OCI-LY7 (cell line): ENCODE data around the gene IPO13. TPM values are rescaled to one million over a fixed set of nuclear protein-coding genes. Genes with fewer than 3 reads are reported as not detected.

Experiments
- BruUV-seq: library from RNA; stranded (reverse); fragments of 400-500 nt; replicated peaks from 2 replicates; lab custom pipeline; 2021; lab: Mats Ljungman, UMichigan
- CTCF ChIA-PET: fragments of 300-600 bp; sonication (Branson Sonifier 250); formaldehyde crosslinking; loops from one replicate; lab custom pipeline; 2022; ENCODE audit warnings: antibody characterized with exemption; ENCODE audit not compliant: unreplicated experiment; lab: Charles Lee
- POLR2A ChIA-PET: fragments of 300-600 bp; sonication (Branson Sonifier 250); formaldehyde crosslinking; loops from one replicate; lab custom pipeline; 2022; ENCODE audit warnings: antibody characterized with exemption; lab: Charles Lee
- DNase-seq: peaks from one replicate; pipeline ENCODE4 v3.0.0-alpha.2; 2015; ENCODE audit warnings: low spot score
- H2AFZ ChIP-seq: fragments of 200-600 bp; sonication (generic), shearing (Covaris generic); 2 replicates; pipeline ENCODE4 v1.6.1; 2014; ENCODE audit warnings: mild to moderate bottlenecking, antibody characterized with exemption, low read length, moderate library complexity
- H3K27ac ChIP-seq: fragments of 200-600 bp; sonication (generic); 2 replicates; pipeline ENCODE4 v1.5.1; 2014; ENCODE audit warnings: mixed run types, low read depth, mild to moderate bottlenecking, moderate library complexity, low read length, inconsistent platforms; ENCODE audit not compliant: poor library complexity, severe bottlenecking
- H3K36me3 ChIP-seq: fragments of 200-600 bp; sonication (generic); 2 replicates; pipeline ENCODE4 v1.6.1; 2014; ENCODE audit warnings: mild to moderate bottlenecking, antibody characterized with exemption, low read length, moderate library complexity, mixed read lengths; ENCODE audit not compliant: insufficient read depth
- H3K4me1 ChIP-seq: fragments of 200-600 bp; sonication (generic); 2 replicates; pipeline ENCODE4 v1.5.1; 2014; ENCODE audit warnings: mild to moderate bottlenecking, low read length; ENCODE audit not compliant: insufficient read depth, poor library complexity, severe bottlenecking
- H3K4me2 ChIP-seq: fragments of 200-600 bp; sonication (generic); 2 replicates; pipeline ENCODE4 v1.6.1; 2014; ENCODE audit warnings: mild to moderate bottlenecking, low read length
- H3K4me3 ChIP-seq: fragments of 200-600 bp; sonication (generic); 2 replicates; pipeline ENCODE4 v1.5.1; 2014; ENCODE audit warnings: mild to moderate bottlenecking, low read depth, low read length; ENCODE audit not compliant: poor library complexity, severe bottlenecking
- H3K79me2 ChIP-seq: fragments of 200-600 bp; sonication (generic); 2 replicates; pipeline ENCODE4 v1.6.1; 2016; ENCODE audit warnings: low read depth, mild to moderate bottlenecking, low read length, moderate library complexity, mixed read lengths; ENCODE audit not compliant: insufficient read depth
- H3K9me2 ChIP-seq: fragments of 200-600 bp; sonication (generic); 2 replicates; pipeline ENCODE4 v1.6.1; 2016; ENCODE audit warnings: mild to moderate bottlenecking, low read length, mixed read lengths; ENCODE audit not compliant: insufficient read depth
- H3K9me3 ChIP-seq: fragments of 200-600 bp; sonication (generic); 2 replicates; pipeline ENCODE4 v1.6.1; 2014; ENCODE audit warnings: mild to moderate bottlenecking, mixed run types, low read length, mixed read lengths
- H4K20me1 ChIP-seq: fragments of 200-600 bp; sonication (generic); 2 replicates; pipeline ENCODE4 v1.6.1; 2014; ENCODE audit warnings: mild to moderate bottlenecking, antibody characterized with exemption, low read length, moderate library complexity, mixed read lengths; ENCODE audit not compliant: insufficient read depth
- CTCF ChIP-seq: fragments of 200-600 bp; sonication (generic); conservative IDR thresholded peaks from 2 replicates; pipeline ENCODE4 v1.5.1; 2014; ENCODE audit warnings: mild to moderate bottlenecking, antibody characterized with exemption, low read length, moderate library complexity, mixed read lengths
- EZH2phosphoT487 ChIP-seq: fragments of 200-600 bp; sonication (generic); IDR thresholded peaks from 2 replicates; pipeline ENCODE4 v1.6.1; 2018; ENCODE audit warnings: low read depth, borderline replicate concordance, mild to moderate bottlenecking, mixed run types, antibody characterized with exemption, low read length, moderate library complexity, mixed read lengths
- intact Hi-C: fragments of 100-400 bp; cut with micrococcal nuclease; formaldehyde crosslinking; loops from one replicate; pipeline ENCODE4 v1.10.0; 2022; ENCODE audit not compliant: unreplicated experiment
- total RNA-seq, 2 experiments: library from RNA; depleted of rRNA in 1 of 2; stranded (reverse); fragments of >200 nt in 1 of 2; shearing (Covaris generic) in 1 of 2; gene quantifications; 2 replicates each; pipeline ENCODE4 v1.2.3, GENCODE V29; 2014 to 2022

The IPO13 gene
- total RNA-seq, 2 experiments from 2014 or later = 17.8 to 24.1 TPM

GRCh38 chr1:43975249-43975961 is 28.7 kb downstream of the IPO13 start:
- Histone ChIP-seq H3K9me3 (no peaks in the 10 kb centered on the region), H4K20me1 (0 out of 2 replicates have a peak, but pooled peaks cover 9% of the 10 kb centered on the region), H2AFZ (peak overlapping the region; percentile 69), H3K4me3 (peak overlapping the region; percentile 94), H3K79me2 (peaks cover 6% of the 10 kb centered on the region; the same call in 1 of the 2 replicates), H3K9me2 (no peaks in the 10 kb centered on the region), H3K4me1 (peaks cover 24% of the 10 kb centered on the region), H3K4me2 (peak overlapping the region; percentile 90), H3K27ac (peak overlapping the region; percentile 46), H3K36me3 (peaks cover 56% of the 10 kb centered on the region)
- ChIA-PET CTCF (interaction anchor here (1.1 to 1.4 kb wide), 2 partner anchors 17 to 40 kb away, joined by 3 read pairs; no protein-coding TSS in a partner anchor), POLR2A (interaction anchor here (0.5 to 0.6 kb wide), 3 partner anchors 66 to 360 kb away, joined by 3 to 5 read pairs (median 5); no protein-coding TSS in a partner anchor)
- intact Hi-C loops = loop anchor here (2.0 kb wide), 1 partner anchor 15 kb away; the partner anchor contains the start of gene CCDC24
- TF ChIP-seq CTCF = no peak
- TF ChIP-seq EZH2phosphoT487 = no peak
- DNase-seq = peak; percentile 55
- BruUV-seq = no TSS peak

- intact Hi-C loops = no loop called here
- ChIA-PET POLR2A (no interaction called here), CTCF (interaction anchor here (1.1 to 1.4 kb wide), 2 partner anchors 16 to 41 kb away, joined by 3 read pairs; no protein-coding TSS in a partner anchor)
- Histone ChIP-seq H4K20me1 (0 out of 2 replicates have a peak, but pooled peaks cover 9% of the 10 kb centered on the region), H3K9me3 (no peaks in the 10 kb centered on the region), H3K4me1 (peaks cover 18% of the 10 kb centered on the region), H3K79me2 (no peaks in the 10 kb centered on the region; the same call in 1 of the 2 replicates), H3K36me3 (peaks cover 56% of the 10 kb centered on the region), H3K27ac (peak overlapping the region; percentile 46), H3K9me2 (no peaks in the 10 kb centered on the region), H3K4me2 (peak overlapping the region; percentile 90), H2AFZ (no peak overlapping the region), H3K4me3 (peak overlapping the region; percentile 94)
- no peak for TF ChIP-seq EZH2phosphoT487
- TF ChIP-seq CTCF = 0 out of 2 replicates have a peak, but pooled peaks have one; percentile 26
- no peak for DNase-seq
- BruUV-seq = no TSS peak
Observed at GRCh38 chr1:43976045-43976444, 29.3 kb downstream of the IPO13 start.
